ENCODE measurements around the gene C16orf92.

Gene C16orf92

GRCh38 chr16:30066761-30067583 is 44.0 kb downstream of the C16orf92 start:
- peak overlapping the region; percentile 100 for H3K9ac ChIP-seq (ENCODE audit: low read length)
- DNase-seq (ENCODE audit: low read depth), result no peak
- H3K4me1 ChIP-seq (ENCODE audit: control insufficient read depth, insufficient read depth, low read length), result peaks cover 54% of the 10 kb centered on the region
- peaks cover 59% of the 10 kb centered on the region for H3K36me3 ChIP-seq (ENCODE audit: control insufficient read depth, insufficient read depth, low read length, severe bottlenecking)
- no peaks in the 10 kb centered on the region for H3K27me3 ChIP-seq (replicated peaks; ENCODE audit: control insufficient read depth, insufficient read depth, low read length)
- no peaks in the 10 kb centered on the region for H3K9me3 ChIP-seq (ENCODE audit: control insufficient read depth, low read length)
- H3K4me3 ChIP-seq (ENCODE audit: low read length), result peak overlapping the region; percentile 99

DNA sequence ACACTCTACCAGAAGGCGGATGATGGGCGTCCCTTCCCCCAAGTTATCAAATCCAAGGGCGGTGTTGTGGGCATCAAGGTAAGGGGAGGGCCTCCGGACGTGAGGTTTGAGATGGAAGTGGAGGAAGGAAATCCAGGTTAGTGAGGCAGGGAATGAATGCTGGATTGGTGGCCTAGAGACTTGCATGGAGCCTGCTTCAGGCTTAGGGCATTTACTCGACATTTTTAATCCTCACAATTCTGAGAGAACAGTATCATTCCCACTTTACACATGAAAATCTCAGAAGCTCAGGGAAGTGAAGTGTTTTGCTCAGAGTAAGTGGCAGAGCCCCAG is 44.6 kb downstream of the C16orf92 start:
- Histone ChIP-seq H3K4me1 (ENCODE audit: control insufficient read depth, insufficient read depth, low read length) (peaks cover 54% of the 10 kb centered on the region), H3K9me3 (ENCODE audit: control insufficient read depth, low read length) (no peaks in the 10 kb centered on the region), H3K27me3 (replicated peaks; ENCODE audit: control insufficient read depth, insufficient read depth, low read length) (no peaks in the 10 kb centered on the region), H3K36me3 (ENCODE audit: control insufficient read depth, insufficient read depth, low read length, severe bottlenecking) (peaks cover 64% of the 10 kb centered on the region), H3K9ac (ENCODE audit: low read length) (peak overlapping the region; percentile 100), H3K4me3 (ENCODE audit: low read length) (peak overlapping the region; percentile 99)
- no peak for DNase-seq (ENCODE audit: low read depth)

GRCh38 chr16:30068333-30068732 is 45.3 kb downstream of the C16orf92 start:
- H3K4me1 ChIP-seq (ENCODE audit: control insufficient read depth, insufficient read depth, low read length), result peaks cover 50% of the 10 kb centered on the region
- H3K9me3 ChIP-seq (ENCODE audit: control insufficient read depth, low read length), result no peaks in the 10 kb centered on the region
- no peaks in the 10 kb centered on the region for H3K27me3 ChIP-seq (replicated peaks; ENCODE audit: control insufficient read depth, insufficient read depth, low read length)
- no peak for DNase-seq (ENCODE audit: low read depth)
- peak overlapping the region; percentile 100 for H3K9ac ChIP-seq (ENCODE audit: low read length)
- peaks cover 72% of the 10 kb centered on the region for H3K36me3 ChIP-seq (ENCODE audit: control insufficient read depth, insufficient read depth, low read length, severe bottlenecking)
- peak overlapping the region; percentile 99 for H3K4me3 ChIP-seq (ENCODE audit: low read length)

- H3K4me1 ChIP-seq (ENCODE audit: control insufficient read depth, insufficient read depth, low read length), result peaks cover 43% of the 10 kb centered on the region
- peak overlapping the region; percentile 99 for H3K4me3 ChIP-seq (ENCODE audit: low read length)
- peaks cover 72% of the 10 kb centered on the region for H3K36me3 ChIP-seq (ENCODE audit: control insufficient read depth, insufficient read depth, low read length, severe bottlenecking)
Measured at GRCh38 chr16:30068750-30069610, 46.0 kb downstream of the C16orf92 start.

GRCh38 chr16:30069611-30070462 is 46.8 kb downstream of the C16orf92 start:
- Histone ChIP-seq H3K4me3 (ENCODE audit: low read length) (peak overlapping the region; percentile 99), H3K9ac (ENCODE audit: low read length) (peak overlapping the region; percentile 100), H3K4me1 (ENCODE audit: control insufficient read depth, insufficient read depth, low read length) (peaks cover 44% of the 10 kb centered on the region), H3K27me3 (replicated peaks; ENCODE audit: control insufficient read depth, insufficient read depth, low read length) (no peaks in the 10 kb centered on the region), H3K36me3 (ENCODE audit: control insufficient read depth, insufficient read depth, low read length, severe bottlenecking) (peaks cover 72% of the 10 kb centered on the region), H3K9me3 (ENCODE audit: control insufficient read depth, low read length) (no peaks in the 10 kb centered on the region)
- DNase-seq (ENCODE audit: low read depth), result no peak

More at GRCh38 chr16:30068750-30069610, 46.0 kb downstream of the C16orf92 start:
- DNase-seq (ENCODE audit: low read depth), result peak; percentile 58
- H3K9me3 ChIP-seq (ENCODE audit: control insufficient read depth, low read length), result no peaks in the 10 kb centered on the region
- peak overlapping the region; percentile 100 for H3K9ac ChIP-seq (ENCODE audit: low read length)
- no peaks in the 10 kb centered on the region for H3K27me3 ChIP-seq (replicated peaks; ENCODE audit: control insufficient read depth, insufficient read depth, low read length)

DNA sequence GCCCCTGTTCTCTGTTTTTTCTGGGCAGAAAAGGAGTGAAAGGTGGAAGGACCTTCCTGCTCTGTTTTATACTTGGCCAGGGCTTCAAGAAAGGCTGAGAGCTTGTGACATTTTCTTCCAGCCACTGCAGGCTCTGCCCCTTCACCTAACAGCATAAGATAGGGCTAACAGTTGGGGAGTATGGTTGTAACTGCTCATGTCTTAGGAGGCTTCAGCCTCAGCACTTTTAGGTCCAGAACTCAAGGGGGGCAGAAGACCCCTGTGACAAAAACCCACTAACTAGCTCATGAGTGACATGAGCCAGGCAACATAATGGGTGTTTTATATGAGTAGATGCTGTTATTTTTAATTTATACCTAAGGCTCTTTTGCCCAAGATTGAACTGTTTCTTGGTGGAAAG is 47.5 kb downstream of the C16orf92 start:
- Histone ChIP-seq H3K4me3 (ENCODE audit: low read length) (peak overlapping the region; percentile 99), H3K27me3 (replicated peaks; ENCODE audit: control insufficient read depth, insufficient read depth, low read length) (no peaks in the 10 kb centered on the region), H3K9me3 (ENCODE audit: control insufficient read depth, low read length) (no peaks in the 10 kb centered on the region), H3K36me3 (ENCODE audit: control insufficient read depth, insufficient read depth, low read length, severe bottlenecking) (peaks cover 72% of the 10 kb centered on the region), H3K4me1 (ENCODE audit: control insufficient read depth, insufficient read depth, low read length) (peaks cover 49% of the 10 kb centered on the region), H3K9ac (ENCODE audit: low read length) (peak overlapping the region; percentile 100)
- DNase-seq (ENCODE audit: low read depth), result no peak
